ENCODE results near the gene OPRM1.

The OPRM1 gene

GRCh38 chr6:154092326-154092962 is 53.4 kb downstream of the OPRM1 start:
- DNase-seq = no peak

GRCh38 chr6:154093231-154094044 is 54.4 kb downstream of the OPRM1 start:
- DNase-seq = no peak

- DNase-seq = no peak
Observed at GRCh38 chr6:154095571-154095970, 56.5 kb downstream of the OPRM1 start.

- no peak for DNase-seq
Observed at GRCh38 chr6:154096316-154096715, 57.3 kb downstream of the OPRM1 start.

GRCh38 chr6:154096834-154097233 is 57.8 kb downstream of the OPRM1 start:
- no peak for DNase-seq

- no peak for DNase-seq
Observed at GRCh38 chr6:154099211-154099610, 60.2 kb downstream of the OPRM1 start.

GRCh38 chr6:154106251-154106650 is 67.2 kb downstream of the OPRM1 start:
- no peak for DNase-seq

GRCh38 chr6:154111025-154111424 is 72.0 kb downstream of the OPRM1 start:
- no peak for DNase-seq

- DNase-seq = no peak
Observed at GRCh38 chr6:154112181-154112809, 73.3 kb downstream of the OPRM1 start.

- DNase-seq = no peak
Observed at GRCh38 chr6:154113392-154113791, 74.4 kb downstream of the OPRM1 start.

GRCh38 chr6:154117485-154117884 is 78.4 kb downstream of the OPRM1 start:
- DNase-seq = no peak

- DNase-seq = no peak
Observed at GRCh38 chr6:154122195-154122925, 83.3 kb downstream of the OPRM1 start.

- no peak for DNase-seq
Observed at GRCh38 chr6:154123155-154123956, 84.3 kb downstream of the OPRM1 start.

GRCh38 chr6:154125421-154125820 is 86.4 kb downstream of the OPRM1 start:
- no peak for DNase-seq

- no peak for DNase-seq
Observed at GRCh38 chr6:154127657-154128056, 88.6 kb downstream of the OPRM1 start.

- DNase-seq = no peak
Observed at GRCh38 chr6:154134471-154135147, 95.6 kb downstream of the OPRM1 start.

GRCh38 chr6:154138793-154139192 is 99.8 kb downstream of the OPRM1 start:
- no peak for DNase-seq

- no peak for DNase-seq
Observed at GRCh38 chr6:154139892-154140291, 100.9 kb downstream of the OPRM1 start.

- DNase-seq = no peak
Observed at GRCh38 chr6:154140743-154141142, 101.7 kb downstream of the OPRM1 start.

GRCh38 chr6:154143753-154144152 is 104.7 kb downstream of the OPRM1 start:
- no peak for DNase-seq

- DNase-seq = peak; percentile 86
Observed at GRCh38 chr6:154154389-154154967, 115.4 kb downstream of the OPRM1 start.

Data from NCI-H510A treated with DMSO at 0.1 percent for 48 hours (cell line).